ENCODE measurements around the gene MOB3B. TPM values are rescaled to one million over a fixed set of nuclear protein-coding genes. Genes with fewer than 3 reads are reported as not detected.
"Not testable (repeated sequence)": the region's sequence is repeated elsewhere in the genome, so short reads cannot be mapped to it uniquely, and the experiment has no call there.

Gene MOB3B
- total RNA-seq, 1 donor from 2014 or later, result 0.39 TPM

DNA sequence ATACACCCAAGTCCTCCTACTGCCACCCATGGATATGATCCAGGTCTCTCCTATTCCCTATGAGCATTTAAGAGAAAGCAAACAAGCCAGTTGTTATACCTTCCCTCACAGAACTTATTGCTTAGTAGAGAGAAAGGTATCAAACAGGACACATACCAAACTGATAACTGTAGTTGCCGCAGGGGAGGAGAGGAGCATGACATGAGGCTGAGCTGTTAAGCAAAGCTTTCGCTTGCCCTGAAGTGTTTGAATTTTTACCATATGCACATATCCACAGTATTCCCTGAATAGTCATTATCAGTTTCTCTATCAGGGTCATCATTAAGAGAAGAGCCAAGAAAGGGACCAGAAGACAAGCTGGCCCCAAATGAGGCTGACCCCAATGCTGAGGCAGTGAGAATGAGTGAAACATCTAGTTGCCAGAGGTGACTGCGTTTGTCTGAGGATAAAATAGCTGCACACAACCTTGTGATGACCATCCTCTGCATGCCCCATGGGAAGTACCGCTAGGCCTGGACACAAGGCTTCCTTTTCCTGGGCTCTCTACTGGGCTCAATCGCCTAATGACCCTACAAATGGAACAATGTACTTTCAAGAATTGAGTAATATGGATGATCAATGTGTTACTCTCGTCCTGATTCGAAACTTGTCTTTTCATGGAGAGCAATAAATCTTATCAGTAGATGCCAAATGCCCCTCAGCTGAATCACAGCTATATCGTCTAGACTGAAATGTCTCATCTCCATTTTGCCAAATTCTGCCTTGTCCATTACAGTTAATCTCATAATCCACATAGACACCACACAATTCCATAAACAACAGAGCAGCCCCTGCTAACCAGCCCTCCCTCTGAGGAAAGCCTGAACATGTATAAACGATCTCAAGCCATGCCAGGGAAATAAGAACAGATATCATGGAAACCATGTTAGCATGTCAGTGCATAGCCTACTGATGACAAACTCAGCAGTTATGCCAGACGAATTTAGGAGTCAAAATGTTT lies 9.8 kb downstream of the MOB3B start:
- intact Hi-C loops (cut with micrococcal nuclease), result no loop called here

DNA sequence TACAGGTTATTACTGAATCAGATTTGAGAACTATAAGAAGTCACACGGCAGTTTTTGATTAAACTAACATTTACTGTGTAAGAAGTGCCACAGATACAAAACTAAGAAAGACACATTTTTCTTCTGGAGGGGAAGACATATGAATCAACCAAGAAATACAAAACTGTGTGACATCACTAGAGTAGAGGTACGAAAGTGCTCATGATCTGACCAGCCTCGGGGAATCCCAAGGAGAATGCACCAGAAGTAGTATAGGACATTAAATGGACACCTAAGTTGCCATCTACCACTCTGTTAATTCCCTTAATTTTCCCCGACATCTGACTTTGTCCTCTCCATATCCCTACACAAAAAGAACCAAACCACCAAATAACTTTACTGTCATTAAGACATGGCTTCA lies 10.8 kb downstream of the MOB3B start:
- intact Hi-C loops (cut with micrococcal nuclease), result no loop called here

DNA sequence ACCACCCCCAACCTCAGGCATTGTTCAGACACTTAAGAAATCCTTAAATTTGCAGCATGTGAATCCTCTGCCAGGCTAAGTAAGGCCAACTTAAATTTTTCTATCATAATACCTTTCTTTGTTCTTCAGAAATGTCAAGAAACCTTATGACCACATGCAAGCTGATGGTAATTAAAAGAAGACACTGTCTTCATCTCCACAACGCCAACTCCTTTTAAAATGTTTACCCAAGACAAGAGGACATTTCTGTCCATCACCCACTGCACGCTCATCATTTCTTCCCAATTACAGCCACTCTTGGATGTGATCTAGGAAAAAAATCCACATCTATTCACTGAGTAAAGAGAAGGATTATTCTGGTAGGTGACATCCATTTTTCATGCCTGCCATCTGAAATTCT lies 11.6 kb downstream of the MOB3B start:
- intact Hi-C loops (cut with micrococcal nuclease), result no loop called here

DNA sequence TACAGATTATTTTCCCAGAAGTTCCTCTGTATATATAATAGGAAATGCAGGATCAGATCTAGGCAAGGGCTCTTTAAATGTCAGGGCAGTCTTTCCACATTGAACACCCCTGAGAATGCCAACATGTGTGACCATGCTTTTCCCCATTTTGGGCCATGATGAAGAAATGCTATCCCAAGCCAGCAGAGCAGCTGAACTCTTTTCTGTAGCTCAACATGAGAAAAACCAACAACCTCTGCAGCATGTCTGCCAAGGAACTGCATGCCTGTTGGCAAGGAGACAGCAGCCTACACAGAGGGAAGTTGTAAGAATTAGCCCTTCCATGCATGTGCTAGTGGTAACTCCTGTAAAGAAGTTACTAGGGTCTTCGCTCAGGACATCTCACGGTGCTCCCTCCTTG lies 15.1 kb downstream of the MOB3B start:
- intact Hi-C loops (cut with micrococcal nuclease), result no loop called here

DNA sequence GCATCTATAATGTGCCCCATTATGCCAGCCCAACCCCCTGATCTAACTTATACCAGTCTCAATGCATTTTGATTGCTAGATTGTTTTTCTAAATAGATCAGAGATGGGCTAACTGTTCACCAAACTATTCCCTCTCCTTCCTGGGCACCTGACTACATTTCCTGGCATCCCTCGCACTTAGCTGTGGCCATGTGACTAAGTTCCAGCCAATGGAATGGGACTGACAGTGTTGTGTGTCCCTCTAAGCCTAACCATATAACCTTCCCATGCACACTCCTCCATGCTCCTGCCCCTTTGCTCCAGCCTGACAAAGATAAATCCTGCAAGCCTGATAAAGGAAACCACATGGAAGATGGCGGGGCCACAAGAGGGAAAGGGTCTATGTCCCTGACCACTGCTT lies 17.8 kb downstream of the MOB3B start:
- intact Hi-C loops (cut with micrococcal nuclease), result no loop called here

DNA sequence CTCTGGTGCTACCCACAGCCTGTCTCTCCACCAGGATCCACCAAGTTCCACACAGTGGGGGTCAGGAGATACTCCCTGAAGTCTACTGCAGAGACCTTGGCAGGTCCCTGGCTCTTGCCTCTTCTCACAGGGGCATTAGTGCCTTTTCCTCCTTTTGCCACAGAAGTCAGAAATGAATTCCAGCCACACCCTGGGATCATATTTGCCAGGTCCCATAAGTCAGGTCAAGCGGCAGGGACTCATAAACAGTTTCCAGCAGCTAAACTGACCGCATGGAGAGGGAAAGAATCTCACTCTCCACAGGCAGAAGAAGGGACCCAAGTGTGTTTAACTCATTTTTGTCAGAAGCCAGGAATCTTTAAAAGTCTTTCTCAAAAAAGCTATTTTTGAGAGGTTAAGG lies 18.8 kb downstream of the MOB3B start:
- intact Hi-C loops (cut with micrococcal nuclease), result no loop called here

DNA sequence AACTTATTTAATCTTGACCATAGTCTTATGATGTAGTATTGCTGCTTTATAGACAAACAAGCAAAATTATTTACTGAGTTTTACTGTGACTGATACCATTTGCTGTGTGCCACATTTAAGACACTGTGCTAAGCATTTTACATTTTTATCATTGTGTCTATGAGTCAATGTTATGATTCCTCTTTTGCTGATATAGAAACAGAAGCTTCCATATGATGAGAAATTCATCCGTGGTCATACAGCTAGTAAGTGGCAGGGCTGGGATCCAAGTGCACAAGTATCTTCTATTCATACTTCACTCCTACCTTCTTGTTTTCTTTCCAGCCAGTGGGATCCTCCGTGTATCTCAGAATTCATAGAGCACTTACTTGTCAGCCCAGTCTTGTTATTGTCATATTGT lies 22.6 kb downstream of the MOB3B start:
- intact Hi-C loops (cut with micrococcal nuclease), result no loop called here

DNA sequence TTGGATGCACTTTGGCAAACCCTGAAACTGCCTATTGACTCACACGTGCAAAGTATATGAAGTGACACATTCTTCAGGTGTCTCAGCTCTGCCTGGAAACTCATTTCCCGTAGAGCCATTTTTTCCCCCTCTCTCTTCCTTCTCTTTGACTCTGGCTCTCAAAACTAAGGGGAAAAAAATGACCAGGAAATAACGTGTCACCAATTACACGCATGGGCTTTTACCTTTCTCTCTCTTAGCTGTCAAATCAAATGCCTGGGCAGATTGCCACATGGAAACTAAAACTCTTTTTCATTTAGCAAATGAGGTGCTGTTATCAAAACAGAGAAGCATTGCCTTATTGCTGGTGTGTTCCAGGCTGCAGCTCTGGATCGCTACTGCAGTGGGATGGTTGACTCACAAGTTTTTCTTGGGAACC lies 23.9 kb downstream of the MOB3B start:
- intact Hi-C loops (cut with micrococcal nuclease), result no loop called here

DNA sequence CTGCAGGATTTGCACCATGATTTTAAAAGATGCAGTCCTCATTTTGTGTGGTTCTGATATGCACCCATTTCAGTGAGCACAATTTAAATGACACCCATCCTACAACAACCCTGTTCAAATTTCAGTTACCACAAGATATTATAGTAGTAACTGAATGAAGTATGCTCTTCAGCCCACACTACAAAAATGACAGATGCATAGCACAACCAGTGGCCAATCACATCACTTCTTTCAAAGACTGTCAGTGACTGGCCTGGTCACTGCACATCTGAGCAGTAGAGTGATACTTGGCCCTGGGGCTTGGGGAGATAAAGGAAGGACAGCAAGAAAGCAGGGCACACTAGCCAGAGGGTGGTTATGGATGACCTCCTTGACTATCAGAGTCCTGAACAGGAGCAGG lies 25.4 kb downstream of the MOB3B start:
- intact Hi-C loops (cut with micrococcal nuclease), result no loop called here

DNA sequence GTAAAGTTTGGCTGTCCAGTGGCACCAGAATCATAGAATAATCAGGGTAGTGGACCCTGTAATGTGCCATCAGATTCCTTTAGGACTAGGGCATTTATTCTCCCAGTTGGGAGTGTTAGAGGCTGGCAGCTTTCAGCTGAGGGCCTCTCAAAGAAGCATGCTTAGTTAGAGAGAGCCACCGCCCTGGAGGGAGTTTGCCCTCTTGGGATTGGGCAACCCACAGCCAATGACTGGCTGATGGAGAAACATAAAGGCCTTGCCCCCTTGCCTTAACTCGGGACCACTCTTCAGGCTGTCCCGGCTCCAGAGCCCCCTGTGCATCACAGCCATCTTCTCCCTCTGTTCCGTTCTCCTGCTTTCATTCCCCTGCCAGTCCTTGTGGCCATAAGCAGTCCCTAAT lies 26.0 kb downstream of the MOB3B start:
- intact Hi-C loops (cut with micrococcal nuclease), result no loop called here

DNA sequence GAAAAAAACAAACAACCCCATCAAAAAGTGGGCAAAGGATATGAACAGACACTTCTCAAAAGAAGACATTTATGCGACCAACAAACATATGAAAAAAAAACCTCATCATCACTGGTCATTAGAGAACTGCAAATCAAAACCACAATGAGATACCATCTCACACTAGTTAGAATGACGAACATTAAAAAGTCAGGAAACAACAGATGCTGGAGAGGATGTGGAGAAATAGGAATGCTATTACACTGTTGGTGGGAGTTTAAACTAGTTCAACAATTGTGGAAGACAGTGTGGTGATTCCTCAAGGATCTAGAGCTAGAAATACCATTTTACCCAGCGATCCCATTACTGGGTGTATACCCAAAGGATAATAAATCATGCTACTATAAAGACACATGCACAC lies 28.7 kb downstream of the MOB3B start:
- intact Hi-C loops (cut with micrococcal nuclease), result not testable (repeated sequence)

DNA sequence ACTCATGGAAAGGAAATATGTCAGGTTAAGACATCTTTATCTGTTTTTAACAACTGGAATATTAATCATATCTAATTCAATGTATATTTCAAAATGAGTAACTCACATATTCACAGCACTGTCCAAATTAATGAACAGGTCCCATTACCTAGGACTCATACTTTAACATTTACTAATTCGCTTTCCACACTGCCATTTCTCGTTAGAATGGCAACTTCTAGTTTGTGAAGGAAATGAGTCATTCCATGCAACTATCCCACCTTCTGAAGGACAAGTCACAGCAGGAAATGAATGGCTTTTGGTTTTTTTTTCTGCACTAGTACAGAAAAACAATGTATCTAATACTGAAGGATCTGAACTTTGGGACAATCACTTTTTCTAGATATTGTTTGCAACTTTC lies 30.2 kb downstream of the MOB3B start:
- intact Hi-C loops (cut with micrococcal nuclease), result no loop called here

DNA sequence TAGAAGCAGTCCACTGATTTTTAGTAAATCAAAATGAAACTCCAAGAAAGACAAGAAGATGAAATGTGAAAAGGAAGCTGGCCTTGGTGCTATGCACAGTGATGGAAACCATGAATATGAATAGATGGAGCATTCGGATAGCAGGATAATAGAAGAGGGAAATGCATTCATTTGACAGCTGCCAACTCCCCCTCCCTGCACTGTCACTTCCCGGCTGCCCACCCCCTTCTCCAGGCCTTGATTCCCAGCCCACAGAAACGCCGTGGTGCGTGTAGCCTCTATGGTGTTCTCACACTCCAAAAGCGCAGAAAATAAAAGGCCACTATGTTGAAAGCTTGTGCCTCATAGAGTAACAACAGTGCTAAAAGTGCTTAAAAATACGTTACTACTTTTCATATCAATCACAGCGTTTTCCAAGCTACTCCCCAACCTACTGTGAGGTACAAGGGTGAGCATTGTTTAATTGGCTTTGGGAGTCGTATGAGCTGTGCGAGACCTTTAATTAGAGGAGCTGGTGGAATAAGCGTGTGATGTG lies 31.7 kb downstream of the MOB3B start:
- intact Hi-C loops (cut with micrococcal nuclease), result no loop called here

DNA sequence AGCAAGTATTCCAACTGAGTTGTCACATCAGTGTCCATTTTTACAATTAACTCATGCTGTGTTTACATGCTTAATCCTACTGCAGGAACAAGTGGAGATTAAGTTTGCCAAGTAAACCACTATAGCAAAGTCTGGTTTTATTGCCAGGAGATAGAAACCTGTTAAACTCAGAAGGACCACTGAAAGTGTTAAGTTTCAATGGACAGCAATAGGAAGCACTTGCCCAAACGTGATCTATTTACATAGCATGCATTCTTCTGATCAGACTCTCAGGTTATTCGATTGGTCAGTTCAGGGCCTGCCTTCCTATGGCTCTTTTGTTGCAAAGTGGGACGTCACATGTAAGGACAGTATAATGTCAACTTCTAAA lies 33.5 kb downstream of the MOB3B start:
- intact Hi-C loops (cut with micrococcal nuclease), result no loop called here

DNA sequence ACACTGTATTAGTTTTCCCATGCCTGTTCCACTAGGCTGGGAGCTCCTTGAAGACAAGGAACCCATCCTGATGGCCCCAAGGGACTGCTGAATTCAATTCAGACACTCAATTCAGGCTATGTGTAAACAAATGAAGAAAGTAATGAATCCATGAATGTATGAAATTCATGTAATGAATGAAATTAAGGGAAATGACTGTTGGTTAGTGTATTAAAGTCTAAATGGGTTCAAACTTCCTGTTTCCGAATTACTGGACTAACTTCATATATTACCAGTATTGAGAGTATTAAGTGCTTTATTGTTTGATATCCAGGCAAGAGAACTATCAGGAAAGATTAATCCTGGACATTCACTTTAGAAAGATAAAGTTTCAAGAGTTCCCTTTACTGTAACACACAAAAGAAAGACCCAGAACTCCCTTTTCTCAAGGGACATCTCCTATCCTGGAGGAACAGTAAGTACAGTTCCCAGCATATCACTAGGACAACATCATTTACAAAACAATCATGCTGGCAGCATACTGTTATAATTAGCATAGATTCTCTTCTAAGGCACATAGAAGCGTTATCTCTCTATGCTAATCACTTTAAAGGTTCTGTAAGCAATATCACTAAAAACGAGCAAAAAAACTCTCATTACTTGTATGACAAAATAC lies 34.0 kb downstream of the MOB3B start:
- intact Hi-C loops (cut with micrococcal nuclease), result no loop called here

DNA sequence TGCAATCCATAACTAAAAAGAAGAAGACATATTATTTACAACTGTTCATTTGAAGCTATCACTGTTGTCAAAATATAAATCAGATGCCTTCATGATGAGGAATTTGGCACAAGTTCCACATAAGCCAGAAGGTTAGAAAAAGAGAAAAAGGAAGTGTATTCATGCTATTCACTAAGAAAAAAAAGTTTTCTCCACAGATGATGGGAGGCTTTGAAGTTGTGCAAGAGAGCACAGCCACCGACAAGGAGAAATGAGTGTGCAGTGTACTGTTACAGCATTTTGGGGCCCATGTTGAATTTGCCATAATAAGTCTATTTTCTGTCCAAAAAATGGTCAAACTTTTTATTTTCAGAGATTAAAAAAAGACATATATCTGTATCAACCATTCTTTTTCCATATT lies 38.5 kb downstream of the MOB3B start:
- intact Hi-C loops (cut with micrococcal nuclease), result no loop called here

DNA sequence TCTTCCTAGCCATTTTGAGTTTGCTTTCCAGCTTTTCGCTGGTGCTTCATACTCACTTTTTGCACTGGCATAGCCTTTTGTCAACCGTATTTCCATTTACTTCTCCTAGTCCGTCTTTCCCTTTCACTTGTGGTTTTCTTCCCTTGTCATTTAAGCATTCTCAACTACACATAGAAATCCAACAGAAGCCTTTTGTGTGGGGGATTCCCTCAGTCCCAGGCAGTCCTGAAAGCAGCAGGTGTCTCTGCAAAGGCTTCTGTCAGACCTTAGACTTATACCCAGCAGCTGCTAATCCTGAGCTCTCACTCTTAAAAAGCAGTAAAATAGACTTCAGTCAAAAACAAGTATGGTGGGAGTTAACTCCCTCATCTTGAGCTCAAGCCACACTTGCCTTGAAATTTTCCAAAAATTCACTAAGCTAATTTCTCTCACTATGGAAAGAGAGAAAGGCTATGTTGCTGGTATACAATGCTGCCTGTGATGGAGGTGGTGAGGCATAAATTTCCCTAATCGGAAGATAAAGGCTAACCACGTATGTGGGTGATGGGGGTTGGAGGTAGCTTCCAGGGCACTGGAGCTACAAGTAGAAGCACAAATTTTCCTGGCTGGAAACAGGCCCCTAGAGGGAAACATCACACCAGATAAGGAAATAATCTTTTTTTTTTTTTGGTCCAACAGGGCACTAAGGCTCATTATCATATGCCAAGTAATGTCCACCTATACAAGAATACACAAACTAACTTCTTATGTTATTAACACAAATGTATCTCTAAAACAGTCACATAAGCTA lies 40.3 kb downstream of the MOB3B start:
- intact Hi-C loops (cut with micrococcal nuclease), result loop anchor here (5.0 kb wide), 1 partner anchor 38 kb away; the partner anchor contains the start of gene MOB3B

DNA sequence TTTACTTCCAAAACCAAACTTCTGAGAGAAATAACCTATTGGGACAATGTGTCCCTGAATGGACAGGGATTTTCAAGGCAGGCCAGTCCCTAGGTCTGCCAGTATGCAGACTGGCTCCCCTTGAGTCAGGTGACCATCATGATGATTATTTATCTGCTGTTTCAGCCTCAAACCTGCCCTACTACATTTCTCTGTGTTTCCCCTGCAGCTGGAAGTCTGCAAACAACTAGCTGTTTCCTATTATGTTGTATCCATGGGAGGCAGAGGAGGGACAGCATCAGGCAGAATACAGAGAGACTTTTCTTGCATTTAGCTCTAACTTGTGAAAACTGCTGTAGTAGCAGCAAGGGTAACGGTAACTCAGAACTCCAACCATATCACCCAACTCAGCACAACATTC lies 41.7 kb downstream of the MOB3B start:
- intact Hi-C loops (cut with micrococcal nuclease), result loop anchor here (5.0 kb wide), 1 partner anchor 39 kb away; the partner anchor contains the start of gene MOB3B

DNA sequence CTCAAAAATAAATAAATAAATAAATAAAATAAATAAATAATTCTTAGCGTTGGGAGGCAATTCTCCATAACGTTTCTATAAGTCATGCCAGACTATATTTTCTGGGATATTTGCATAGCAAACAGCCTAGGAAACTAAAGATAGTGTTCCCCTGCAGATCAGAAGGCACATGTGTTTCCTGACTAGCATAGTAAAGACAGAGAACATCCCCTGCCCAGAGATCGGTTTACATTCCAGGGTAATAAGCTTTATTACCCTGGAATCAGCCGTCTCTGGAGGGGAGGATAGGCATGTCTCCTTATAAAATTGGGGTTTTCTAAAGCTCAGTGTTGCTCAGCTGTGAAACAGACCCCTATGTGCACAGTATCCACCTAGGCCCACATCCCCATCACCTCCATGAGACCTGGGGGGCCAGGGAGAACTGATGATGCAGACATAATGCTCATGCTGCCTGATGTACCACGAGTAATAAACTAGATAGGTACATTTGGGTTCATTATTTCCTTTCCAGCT lies 42.4 kb downstream of the MOB3B start:
- intact Hi-C loops (cut with micrococcal nuclease), result loop anchor here (5.0 kb wide), 1 partner anchor 40 kb away; the partner anchor contains the start of gene MOB3B

DNA sequence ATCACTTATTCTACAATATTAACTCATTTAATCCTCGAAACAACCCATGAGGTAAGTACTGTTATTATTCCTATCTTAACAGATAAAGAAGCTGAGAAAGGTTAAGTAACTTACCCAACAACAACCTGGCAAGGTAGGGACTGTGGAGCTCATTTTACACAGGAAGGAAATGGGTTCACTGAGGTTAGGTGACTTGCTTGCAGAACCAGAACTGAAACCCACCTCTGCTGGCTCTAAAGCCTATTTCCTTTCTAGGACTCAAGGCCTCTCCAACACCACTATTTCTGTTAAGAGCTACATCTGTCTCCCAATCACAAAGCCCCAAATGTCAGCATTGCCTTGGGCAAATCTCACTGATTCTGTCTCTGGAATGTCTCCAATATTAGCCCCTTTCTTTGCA lies 44.5 kb downstream of the MOB3B start:
- intact Hi-C loops (cut with micrococcal nuclease), result loop anchor here (5.0 kb wide), 1 partner anchor 42 kb away; the partner anchor contains the start of gene MOB3B

DNA sequence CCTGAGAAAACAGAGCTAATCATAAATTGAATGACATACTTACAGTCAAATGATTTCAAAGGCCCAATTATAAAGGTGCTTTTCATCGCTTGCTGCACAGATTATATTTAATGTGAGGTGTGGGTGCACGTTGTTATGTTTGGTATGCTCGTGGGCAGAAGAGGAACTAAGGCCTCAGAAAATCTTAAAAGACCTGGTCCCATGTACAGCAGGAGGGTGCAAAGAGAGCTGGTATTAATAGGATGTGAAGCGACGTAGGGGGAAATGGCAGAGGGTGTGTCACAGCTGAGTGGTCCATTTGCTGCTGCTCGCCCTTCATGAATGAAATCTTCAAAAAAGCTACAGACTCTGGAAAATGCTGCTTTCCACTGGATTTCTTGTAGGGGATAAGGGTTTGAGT lies 46.0 kb downstream of the MOB3B start:
- intact Hi-C loops (cut with micrococcal nuclease), result no loop called here
